WTC11 (cell line): ENCODE results near the gene PCNP. TPM values are rescaled to one million over a fixed set of nuclear protein-coding genes. Genes with fewer than 3 reads are reported as not detected.
"Not testable (repeated sequence)": the region's sequence is repeated elsewhere in the genome, so short reads cannot be mapped to it uniquely, and the experiment has no call there.

Experiments
- ATAC-seq: fragments of 200-7000 bp; cut with Tn5 transposase; 2 replicates; pipeline ENCODE4 v1.10.0; 2021; ENCODE audit warnings: mild to moderate bottlenecking, moderate library complexity
- CTCF ChIA-PET: fragments of 300-600 bp; sonication (Branson Sonifier 250); formaldehyde crosslinking; loops from one replicate; lab custom pipeline; 2021; ENCODE audit warnings: antibody characterized with exemption; lab: Charles Lee
- POLR2A ChIA-PET: fragments of 350-600 bp; sonication (Branson Sonifier 250); formaldehyde crosslinking; loops from one replicate; lab custom pipeline; 2021; ENCODE audit warnings: antibody characterized with exemption; lab: Charles Lee
- DNase-seq: peaks from one replicate; pipeline ENCODE4 v3.0.0; 2021; ENCODE audit warnings: low spot score
- H3K27ac Mint-ChIP-seq: 2 replicates; pipeline ENCODE4 v1.8.0; 2021; ENCODE audit warnings: mixed read lengths
- H3K27me3 Mint-ChIP-seq: 2 replicates; pipeline ENCODE4 v1.8.0; 2021; ENCODE audit warnings: low read depth, mild to moderate bottlenecking, moderate library complexity, mixed read lengths
- H3K36me3 Mint-ChIP-seq: 2 replicates; pipeline ENCODE4 v1.8.0; 2021; ENCODE audit warnings: mixed read lengths
- H3K4me1 Mint-ChIP-seq: 2 replicates; pipeline ENCODE4 v1.8.0; 2022; ENCODE audit warnings: mixed read lengths
- H3K4me3 Mint-ChIP-seq: 2 replicates; pipeline ENCODE4 v1.8.0; 2021; ENCODE audit warnings: mild to moderate bottlenecking, moderate library complexity, mixed read lengths
- H3K9me3 Mint-ChIP-seq: 2 replicates; pipeline ENCODE4 v1.8.0; 2021; ENCODE audit warnings: mixed read lengths
- CBFB ChIP-seq: sonication (generic); formaldehyde crosslinking; IDR thresholded peaks from 2 replicates; pipeline ENCODE4 v1.8.1; 2022; ENCODE audit warnings: mild to moderate bottlenecking, low read depth, missing genetic modification reagents
- CREM ChIP-seq: sonication (generic); formaldehyde crosslinking; IDR thresholded peaks from 2 replicates; pipeline ENCODE4 v1.8.1; 2022; ENCODE audit warnings: mild to moderate bottlenecking, missing genetic modification reagents, moderate library complexity
- GRHL2 ChIP-seq: fragments of 250-450 bp; sonication (Bioruptor Pico); IDR thresholded peaks from 2 replicates; pipeline ENCODE4 v1.8.0; 2022; ENCODE audit warnings: mild to moderate bottlenecking, moderate library complexity; ENCODE audit not compliant: insufficient replicate concordance, severe bottlenecking
- HMGA2 ChIP-seq: fragments of 250-450 bp; sonication (Bioruptor Pico); IDR thresholded peaks from 2 replicates; pipeline ENCODE4 v1.4.0; 2021; ENCODE audit warnings: mild to moderate bottlenecking, moderate library complexity
- JAZF1 ChIP-seq: fragments of 250-450 bp; sonication (Bioruptor Pico); IDR thresholded peaks from 2 replicates; pipeline ENCODE4 v1.9.0; 2021; ENCODE audit warnings: moderate library complexity, mild to moderate bottlenecking, inconsistent platforms
- MXD4 ChIP-seq: fragments of 250-450 bp; sonication (Bioruptor Pico); IDR thresholded peaks from 2 replicates; pipeline ENCODE4 v1.8.0; 2021; ENCODE audit warnings: mild to moderate bottlenecking, moderate library complexity, borderline replicate concordance
- OVOL2 ChIP-seq: fragments of 250-450 bp; sonication (Bioruptor Pico); IDR thresholded peaks from 2 replicates; pipeline ENCODE4 v1.9.0; 2021; ENCODE audit warnings: mild to moderate bottlenecking, borderline replicate concordance
- SMAD4 ChIP-seq: sonication (generic); formaldehyde crosslinking; IDR thresholded peaks from 2 replicates; pipeline ENCODE4 v1.8.0; 2022; ENCODE audit warnings: mild to moderate bottlenecking, missing genetic modification reagents
- TP53 ChIP-seq: sonication (generic); formaldehyde crosslinking; IDR thresholded peaks from 2 replicates; pipeline ENCODE4 v1.8.1; 2023; ENCODE audit warnings: mild to moderate bottlenecking, missing genetic modification reagents
- ZNF396 ChIP-seq: fragments of 250-450 bp; sonication (Bioruptor Pico); IDR thresholded peaks from 2 replicates; pipeline ENCODE4 v1.8.0; 2021; ENCODE audit warnings: mild to moderate bottlenecking, moderate library complexity, borderline replicate concordance
- total RNA-seq: library from RNA; stranded (reverse); gene quantifications from 3 replicates; pipeline ENCODE4 v1.2.3, GENCODE V29; 2021
- TF ChIP-seq, protein P1 (sequence below): sonication (generic); formaldehyde crosslinking; IDR thresholded peaks from 2 replicates; pipeline ENCODE4 v1.8.1; 2022; ENCODE audit warnings: missing genetic modification reagents, borderline replicate concordance
- TF ChIP-seq, protein P2 (sequence below): sonication (generic); formaldehyde crosslinking; IDR thresholded peaks from 2 replicates; pipeline ENCODE4 v1.8.0; 2023; ENCODE audit warnings: mild to moderate bottlenecking, missing genetic modification reagents
- TF ChIP-seq, protein P3 (sequence below): fragments of 250-450 bp; sonication (Bioruptor Pico); IDR thresholded peaks from 2 replicates; pipeline ENCODE4 v1.9.0; 2021; ENCODE audit warnings: mild to moderate bottlenecking, borderline replicate concordance
- TF ChIP-seq, protein P4 (sequence below): sonication (generic); formaldehyde crosslinking; IDR thresholded peaks from 2 replicates; pipeline ENCODE4 v1.8.1; 2022; ENCODE audit warnings: low read depth, missing genetic modification reagents, borderline replicate concordance

PCNP gene
- total RNA-seq, 1 experiment from 2014 or later: 187 TPM

DNA sequence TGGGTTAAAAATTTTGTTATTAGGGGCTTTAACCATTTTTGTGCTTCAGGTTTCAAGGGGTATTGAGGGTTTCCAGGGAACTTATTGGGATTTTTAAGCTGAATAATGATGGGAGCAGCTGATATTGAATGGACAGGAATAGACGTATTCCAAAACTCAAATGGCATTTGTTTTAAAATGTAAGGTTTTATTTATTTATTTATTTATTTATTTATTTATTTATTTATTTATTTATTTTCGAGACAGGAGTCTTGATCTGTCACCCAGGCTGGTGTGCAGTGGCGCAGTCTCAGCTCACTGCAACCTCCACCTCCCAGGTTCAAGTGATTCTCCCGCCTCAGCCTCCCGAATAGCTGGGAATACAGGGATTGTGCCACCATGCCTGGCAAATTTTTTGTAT, 38.8 kb upstream of the PCNP start:
- DNase-seq: no peak
- Mint-ChIP-seq H3K9me3 (peaks cover 24% of the 10 kb centered on the region), H3K27me3 (peaks cover 35% of the 10 kb centered on the region), H3K4me3 (no peak overlapping the region), H3K27ac (no peak overlapping the region), H3K4me1 (peaks cover 27% of the 10 kb centered on the region), H3K36me3 (peaks cover 19% of the 10 kb centered on the region)
- no peak for TF ChIP-seq GRHL2 (CRISPR knock-in tag)
- TF ChIP-seq, protein P1, sequence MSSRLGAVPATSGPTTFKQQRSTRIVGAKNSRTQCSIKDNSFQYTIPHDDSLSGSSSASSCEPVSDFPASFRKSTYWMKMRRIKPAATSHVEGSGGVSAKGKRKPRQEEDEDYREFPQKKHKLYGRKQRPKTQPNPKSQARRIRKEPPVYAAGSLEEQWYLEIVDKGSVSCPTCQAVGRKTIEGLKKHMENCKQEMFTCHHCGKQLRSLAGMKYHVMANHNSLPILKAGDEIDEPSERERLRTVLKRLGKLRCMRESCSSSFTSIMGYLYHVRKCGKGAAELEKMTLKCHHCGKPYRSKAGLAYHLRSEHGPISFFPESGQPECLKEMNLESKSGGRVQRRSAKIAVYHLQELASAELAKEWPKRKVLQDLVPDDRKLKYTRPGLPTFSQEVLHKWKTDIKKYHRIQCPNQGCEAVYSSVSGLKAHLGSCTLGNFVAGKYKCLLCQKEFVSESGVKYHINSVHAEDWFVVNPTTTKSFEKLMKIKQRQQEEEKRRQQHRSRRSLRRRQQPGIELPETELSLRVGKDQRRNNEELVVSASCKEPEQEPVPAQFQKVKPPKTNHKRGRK: no peak
- no peak for TF ChIP-seq JAZF1 (CRISPR knock-in tag)
- TF ChIP-seq, protein P2, sequence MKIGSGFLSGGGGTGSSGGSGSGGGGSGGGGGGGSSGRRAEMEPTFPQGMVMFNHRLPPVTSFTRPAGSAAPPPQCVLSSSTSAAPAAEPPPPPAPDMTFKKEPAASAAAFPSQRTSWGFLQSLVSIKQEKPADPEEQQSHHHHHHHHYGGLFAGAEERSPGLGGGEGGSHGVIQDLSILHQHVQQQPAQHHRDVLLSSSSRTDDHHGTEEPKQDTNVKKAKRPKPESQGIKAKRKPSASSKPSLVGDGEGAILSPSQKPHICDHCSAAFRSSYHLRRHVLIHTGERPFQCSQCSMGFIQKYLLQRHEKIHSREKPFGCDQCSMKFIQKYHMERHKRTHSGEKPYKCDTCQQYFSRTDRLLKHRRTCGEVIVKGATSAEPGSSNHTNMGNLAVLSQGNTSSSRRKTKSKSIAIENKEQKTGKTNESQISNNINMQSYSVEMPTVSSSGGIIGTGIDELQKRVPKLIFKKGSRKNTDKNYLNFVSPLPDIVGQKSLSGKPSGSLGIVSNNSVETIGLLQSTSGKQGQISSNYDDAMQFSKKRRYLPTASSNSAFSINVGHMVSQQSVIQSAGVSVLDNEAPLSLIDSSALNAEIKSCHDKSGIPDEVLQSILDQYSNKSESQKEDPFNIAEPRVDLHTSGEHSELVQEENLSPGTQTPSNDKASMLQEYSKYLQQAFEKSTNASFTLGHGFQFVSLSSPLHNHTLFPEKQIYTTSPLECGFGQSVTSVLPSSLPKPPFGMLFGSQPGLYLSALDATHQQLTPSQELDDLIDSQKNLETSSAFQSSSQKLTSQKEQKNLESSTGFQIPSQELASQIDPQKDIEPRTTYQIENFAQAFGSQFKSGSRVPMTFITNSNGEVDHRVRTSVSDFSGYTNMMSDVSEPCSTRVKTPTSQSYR (CRISPR knock-in tag): no peak
- TF ChIP-seq, protein P3, sequence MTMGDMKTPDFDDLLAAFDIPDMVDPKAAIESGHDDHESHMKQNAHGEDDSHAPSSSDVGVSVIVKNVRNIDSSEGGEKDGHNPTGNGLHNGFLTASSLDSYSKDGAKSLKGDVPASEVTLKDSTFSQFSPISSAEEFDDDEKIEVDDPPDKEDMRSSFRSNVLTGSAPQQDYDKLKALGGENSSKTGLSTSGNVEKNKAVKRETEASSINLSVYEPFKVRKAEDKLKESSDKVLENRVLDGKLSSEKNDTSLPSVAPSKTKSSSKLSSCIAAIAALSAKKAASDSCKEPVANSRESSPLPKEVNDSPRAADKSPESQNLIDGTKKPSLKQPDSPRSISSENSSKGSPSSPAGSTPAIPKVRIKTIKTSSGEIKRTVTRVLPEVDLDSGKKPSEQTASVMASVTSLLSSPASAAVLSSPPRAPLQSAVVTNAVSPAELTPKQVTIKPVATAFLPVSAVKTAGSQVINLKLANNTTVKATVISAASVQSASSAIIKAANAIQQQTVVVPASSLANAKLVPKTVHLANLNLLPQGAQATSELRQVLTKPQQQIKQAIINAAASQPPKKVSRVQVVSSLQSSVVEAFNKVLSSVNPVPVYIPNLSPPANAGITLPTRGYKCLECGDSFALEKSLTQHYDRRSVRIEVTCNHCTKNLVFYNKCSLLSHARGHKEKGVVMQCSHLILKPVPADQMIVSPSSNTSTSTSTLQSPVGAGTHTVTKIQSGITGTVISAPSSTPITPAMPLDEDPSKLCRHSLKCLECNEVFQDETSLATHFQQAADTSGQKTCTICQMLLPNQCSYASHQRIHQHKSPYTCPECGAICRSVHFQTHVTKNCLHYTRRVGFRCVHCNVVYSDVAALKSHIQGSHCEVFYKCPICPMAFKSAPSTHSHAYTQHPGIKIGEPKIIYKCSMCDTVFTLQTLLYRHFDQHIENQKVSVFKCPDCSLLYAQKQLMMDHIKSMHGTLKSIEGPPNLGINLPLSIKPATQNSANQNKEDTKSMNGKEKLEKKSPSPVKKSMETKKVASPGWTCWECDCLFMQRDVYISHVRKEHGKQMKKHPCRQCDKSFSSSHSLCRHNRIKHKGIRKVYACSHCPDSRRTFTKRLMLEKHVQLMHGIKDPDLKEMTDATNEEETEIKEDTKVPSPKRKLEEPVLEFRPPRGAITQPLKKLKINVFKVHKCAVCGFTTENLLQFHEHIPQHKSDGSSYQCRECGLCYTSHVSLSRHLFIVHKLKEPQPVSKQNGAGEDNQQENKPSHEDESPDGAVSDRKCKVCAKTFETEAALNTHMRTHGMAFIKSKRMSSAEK (CRISPR knock-in tag): no peak
- TF ChIP-seq CBFB (CRISPR knock-in tag): no peak
- TF ChIP-seq CREM: no peak
- TF ChIP-seq HMGA2: no peak
- TF ChIP-seq TP53 (CRISPR knock-in tag): no peak
- no peak for TF ChIP-seq OVOL2 (CRISPR knock-in tag)
- ChIA-PET POLR2A (no interaction called here), CTCF (no interaction called here)
- ATAC-seq: no peak

DNA sequence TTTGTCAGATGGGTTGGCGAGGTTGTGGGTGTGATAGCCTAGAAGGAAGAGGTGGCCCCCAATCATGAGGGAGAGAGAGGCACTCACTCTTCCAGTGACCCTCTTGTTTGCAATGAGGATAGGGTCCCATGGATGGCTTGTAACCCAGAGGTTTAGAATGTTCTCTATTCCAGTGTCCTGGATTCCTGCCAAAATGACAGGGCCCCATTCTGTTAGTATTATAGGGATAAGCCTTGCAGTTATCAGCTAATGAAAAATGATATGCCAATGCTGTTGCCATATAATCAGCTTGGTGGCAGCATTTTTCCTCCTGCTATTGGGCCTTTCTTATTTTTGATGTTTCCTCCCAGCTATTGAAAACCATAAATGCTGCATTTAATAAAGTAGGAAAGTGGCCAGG, 37.7 kb upstream of the PCNP start:
- H3K36me3 Mint-ChIP-seq: peaks cover 23% of the 10 kb centered on the region
- CTCF ChIA-PET: no interaction called here

DNA sequence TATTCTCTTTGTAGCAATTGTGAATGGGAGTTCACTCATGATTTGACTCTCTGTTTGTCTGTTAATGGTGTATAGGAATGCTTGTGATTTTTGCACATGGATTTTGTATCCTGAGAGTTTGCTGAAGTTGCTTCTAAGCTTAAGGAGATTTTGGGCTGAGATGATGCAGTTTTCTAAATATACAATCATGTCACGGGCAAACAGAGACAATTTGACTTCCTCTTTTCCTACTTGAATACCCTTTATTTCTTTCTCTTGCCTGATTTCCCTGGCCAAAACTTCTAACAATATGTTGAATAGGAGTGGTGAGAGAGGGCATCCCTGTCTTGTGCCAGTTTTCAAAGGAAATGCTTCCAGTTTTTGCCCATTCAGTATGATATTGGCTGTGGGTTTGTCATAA, 37.0 kb upstream of the PCNP start:
- H3K27ac Mint-ChIP-seq, H3K4me3 Mint-ChIP-seq, DNase-seq, ATAC-seq, POLR2A ChIA-PET, CTCF ChIA-PET: not testable (repeated sequence)
- H3K27me3 Mint-ChIP-seq: peaks cover 52% of the 10 kb centered on the region
- H3K9me3 Mint-ChIP-seq: peaks cover 24% of the 10 kb centered on the region
- peaks cover 12% of the 10 kb centered on the region for H3K4me1 Mint-ChIP-seq
- peaks cover 30% of the 10 kb centered on the region for H3K36me3 Mint-ChIP-seq

More for the DNA sequence above, 37.7 kb upstream of the PCNP start:
- Mint-ChIP-seq H3K27ac (no peak overlapping the region), H3K9me3 (peaks cover 21% of the 10 kb centered on the region), H3K27me3 (peaks cover 45% of the 10 kb centered on the region), H3K4me3 (no peak overlapping the region), H3K4me1 (peaks cover 18% of the 10 kb centered on the region)
- DNase-seq (no peak), ATAC-seq (no peak)
- TF ChIP-seq ZNF396 (CRISPR knock-in tag): no peak
- TF ChIP-seq, protein P4, sequence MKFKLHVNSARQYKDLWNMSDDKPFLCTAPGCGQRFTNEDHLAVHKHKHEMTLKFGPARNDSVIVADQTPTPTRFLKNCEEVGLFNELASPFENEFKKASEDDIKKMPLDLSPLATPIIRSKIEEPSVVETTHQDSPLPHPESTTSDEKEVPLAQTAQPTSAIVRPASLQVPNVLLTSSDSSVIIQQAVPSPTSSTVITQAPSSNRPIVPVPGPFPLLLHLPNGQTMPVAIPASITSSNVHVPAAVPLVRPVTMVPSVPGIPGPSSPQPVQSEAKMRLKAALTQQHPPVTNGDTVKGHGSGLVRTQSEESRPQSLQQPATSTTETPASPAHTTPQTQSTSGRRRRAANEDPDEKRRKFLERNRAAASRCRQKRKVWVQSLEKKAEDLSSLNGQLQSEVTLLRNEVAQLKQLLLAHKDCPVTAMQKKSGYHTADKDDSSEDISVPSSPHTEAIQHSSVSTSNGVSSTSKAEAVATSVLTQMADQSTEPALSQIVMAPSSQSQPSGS (CRISPR knock-in tag): no peak
- TF ChIP-seq SMAD4 (CRISPR knock-in tag): no peak
- TF ChIP-seq GRHL2 (CRISPR knock-in tag): no peak
- no peak for TF ChIP-seq MXD4 (CRISPR knock-in tag)
- POLR2A ChIA-PET: interaction anchor here (0.8 kb wide), 1 partner anchor 39 kb away, joined by 3 read pairs; no protein-coding TSS in a partner anchor
